Raji (cell line): ENCODE results near the gene LHX8.

Experiments
- POLR2A ChIP-seq: IDR thresholded peaks from 2 replicates; pipeline ENCODE4 v1.6.1; 2011; ENCODE audit warnings: low read depth, low read length, control low read depth; ENCODE audit not compliant: insufficient read depth

Gene LHX8

DNA sequence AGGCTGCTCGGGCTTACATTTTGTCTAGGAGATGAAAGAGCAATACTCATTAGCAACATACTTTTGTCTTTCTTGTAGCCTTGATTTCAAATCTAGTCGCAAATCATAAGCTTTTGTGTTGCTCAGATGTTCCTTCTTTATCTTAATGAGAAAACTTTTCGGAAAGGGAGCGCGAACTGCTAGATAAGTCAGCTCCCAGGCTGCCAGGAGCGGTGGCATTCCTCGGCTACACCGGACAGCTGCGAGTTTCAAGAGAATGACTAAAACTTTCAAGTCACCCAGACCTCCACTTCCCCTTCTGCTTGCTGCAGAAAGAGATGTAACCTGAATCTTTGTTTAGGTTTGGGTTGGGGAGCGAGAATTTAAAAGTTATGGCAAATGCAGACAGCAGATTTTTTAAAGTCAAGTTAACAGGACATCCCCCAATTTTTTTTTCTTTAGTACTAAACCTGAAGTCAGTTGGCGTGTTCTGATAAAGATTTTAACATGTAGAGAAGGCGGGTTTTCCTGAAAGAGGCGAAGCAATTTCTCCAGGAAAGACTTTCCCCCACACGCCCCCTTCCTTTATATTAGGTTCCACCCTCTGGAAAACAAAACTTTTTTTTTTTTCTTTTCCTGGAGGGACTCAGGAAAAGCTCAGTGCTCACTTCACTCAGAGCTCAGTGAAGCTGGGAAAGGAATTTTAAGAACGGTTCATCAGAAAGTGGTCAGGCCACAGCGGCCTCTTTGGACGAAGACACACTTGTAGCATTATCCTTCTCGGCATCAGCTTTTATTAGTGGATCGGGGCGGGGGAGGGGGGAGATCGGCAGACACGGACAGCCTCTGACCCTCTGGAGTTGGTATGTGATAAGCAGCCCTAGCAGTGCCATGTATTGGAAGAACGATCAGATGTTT is at the start of gene LHX8:
Gene LHX8, plus strand, starts transcription at position 639 of the 897 bp plus-strand sequence. CDS start 2,227 bp downstream, outside the sequence.
- no peak for TF ChIP-seq POLR2A

DNA sequence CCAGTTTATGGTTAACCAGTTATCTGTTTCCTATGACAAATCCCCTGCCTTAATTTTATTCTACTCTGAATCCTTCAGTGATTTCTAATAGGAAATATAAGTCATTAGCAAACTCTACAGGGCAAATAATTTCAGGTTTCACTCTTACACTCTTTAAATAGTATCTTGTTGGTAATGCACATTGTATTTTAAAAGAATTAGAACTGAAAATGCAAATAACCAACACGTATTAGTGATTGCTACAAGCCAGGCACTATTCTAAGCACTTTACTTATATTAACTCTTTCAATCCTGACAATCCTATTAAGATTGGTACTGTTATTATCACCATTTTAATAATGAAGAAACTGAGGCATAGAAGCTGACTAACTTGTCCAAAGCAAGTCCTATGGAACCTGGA is 48.3 kb upstream of the LHX8 start:
- TF ChIP-seq POLR2A: no peak

DNA sequence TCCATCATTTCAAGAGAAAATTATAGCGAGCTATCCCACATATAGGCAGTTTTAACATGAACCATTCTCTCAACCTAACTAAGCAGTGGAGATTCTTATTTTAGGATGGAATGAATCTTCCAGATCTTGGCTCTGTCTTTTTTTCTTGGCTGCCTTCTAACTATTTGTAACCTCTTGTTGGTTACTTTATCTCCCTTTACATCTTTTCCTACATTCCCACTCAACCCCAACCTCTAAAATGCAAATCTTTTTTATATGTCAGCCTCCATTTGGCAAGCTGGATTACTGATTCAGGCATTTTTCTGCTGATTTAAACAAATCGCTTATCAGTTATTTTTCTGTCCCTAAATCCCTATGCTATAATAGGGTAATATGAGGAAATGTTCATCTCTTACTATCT is 46.9 kb upstream of the LHX8 start:
- TF ChIP-seq POLR2A: no peak

DNA sequence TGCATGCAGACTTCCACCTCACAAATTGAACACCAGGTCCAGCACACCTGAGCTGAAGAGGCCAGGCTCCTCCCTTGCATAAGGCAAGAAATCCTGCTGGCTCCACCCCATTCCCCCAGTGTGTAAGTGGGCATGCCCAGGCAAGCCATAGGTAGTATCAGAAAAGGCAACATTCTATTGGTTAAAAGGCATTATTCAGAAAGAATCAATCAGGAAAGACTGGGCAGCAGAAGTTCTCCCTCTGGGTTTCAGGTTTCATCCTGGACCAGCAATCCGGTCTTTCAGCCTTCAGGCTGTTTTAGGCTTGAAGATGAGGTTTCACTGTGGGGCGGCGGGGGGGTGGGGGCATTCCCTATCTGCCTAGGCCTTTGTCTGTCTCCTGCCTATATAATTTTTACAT is 42.0 kb upstream of the LHX8 start:
- no peak for TF ChIP-seq POLR2A

DNA sequence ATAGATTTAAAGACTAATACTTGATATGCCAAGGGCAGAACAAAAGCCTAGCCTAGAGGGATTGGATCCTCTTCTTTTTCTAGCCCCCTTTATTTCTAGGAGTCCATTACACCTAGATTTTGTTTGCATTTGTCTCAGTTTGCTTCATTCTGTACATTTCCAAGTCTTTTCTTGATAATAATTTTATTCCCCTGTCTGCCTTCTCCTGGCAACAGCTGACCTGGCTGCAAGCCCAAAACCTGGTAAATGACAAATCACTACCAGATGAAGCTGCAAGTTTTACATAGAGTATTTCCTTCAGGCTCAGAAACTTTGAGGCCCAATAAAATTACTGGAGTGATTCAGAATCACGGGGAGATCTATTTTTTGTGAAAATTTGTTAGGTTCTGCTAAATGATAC is 36.5 kb upstream of the LHX8 start:
- TF ChIP-seq POLR2A: no peak

DNA sequence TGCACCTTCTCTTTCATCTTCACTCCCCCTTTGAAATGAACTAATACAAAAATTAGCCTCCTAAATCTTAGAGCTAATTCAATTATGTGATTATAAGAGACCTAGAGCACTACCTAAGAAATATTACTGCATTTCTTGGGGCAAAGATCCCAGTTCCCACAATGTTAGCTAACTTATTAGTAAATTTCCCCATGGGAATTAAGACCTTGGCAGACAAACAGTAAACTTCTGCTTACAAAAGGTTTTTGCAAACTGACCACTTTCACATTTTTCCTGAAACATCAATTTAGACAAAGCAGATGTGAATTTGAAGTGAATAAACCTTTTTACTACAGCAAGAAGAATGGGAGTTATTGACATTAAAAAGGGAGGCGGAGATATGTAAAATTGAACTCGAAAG is 34.6 kb upstream of the LHX8 start:
- TF ChIP-seq POLR2A: no peak

DNA sequence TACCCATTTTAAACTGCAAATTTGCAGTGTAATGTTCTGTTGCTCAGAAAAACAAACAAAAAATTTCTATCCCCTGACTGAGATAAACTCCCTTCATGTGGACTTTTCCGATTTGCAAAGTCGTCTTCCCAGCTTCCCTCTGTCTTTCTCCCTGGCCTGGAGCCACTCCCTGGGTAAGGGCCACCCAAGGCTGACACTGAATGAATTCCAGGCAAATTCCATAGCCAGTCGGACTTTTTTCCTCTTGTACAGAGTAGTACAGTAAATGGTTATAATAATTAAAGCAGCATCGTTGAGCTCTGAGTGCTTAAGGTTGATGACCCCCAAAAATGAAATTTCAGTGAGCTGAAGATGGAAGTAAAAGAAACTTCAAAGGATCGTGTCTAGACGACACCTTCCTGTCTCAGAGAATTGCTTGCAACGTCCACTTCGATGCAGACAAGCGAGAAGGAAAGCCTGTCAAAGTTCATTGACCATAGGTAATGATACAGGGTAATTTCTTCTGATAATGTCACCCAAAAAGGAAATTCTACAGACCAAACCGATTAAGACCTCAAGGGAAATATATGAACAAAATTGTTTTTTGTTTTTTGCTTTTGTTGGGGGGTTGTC is 33.6 kb upstream of the LHX8 start:
- TF ChIP-seq POLR2A: no peak

DNA sequence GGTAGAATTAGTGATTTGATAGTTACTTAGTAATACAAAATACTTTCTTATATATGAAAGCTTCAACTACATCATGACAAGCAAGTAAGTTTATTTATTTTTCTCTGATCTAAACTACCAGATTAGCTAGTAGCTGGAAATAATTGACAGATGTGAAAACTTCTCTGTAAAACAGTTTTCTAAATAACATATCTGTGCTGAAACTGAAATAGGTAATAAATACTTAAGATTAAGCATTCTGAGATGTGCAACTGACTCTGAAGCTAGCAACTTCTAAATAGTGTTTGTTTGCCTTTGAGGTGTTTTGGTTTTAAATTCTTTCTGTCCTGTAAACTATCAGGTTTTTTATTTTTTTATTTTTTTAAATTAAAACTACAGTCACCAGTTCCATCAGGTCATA is 18.5 kb upstream of the LHX8 start:
- no peak for TF ChIP-seq POLR2A

DNA sequence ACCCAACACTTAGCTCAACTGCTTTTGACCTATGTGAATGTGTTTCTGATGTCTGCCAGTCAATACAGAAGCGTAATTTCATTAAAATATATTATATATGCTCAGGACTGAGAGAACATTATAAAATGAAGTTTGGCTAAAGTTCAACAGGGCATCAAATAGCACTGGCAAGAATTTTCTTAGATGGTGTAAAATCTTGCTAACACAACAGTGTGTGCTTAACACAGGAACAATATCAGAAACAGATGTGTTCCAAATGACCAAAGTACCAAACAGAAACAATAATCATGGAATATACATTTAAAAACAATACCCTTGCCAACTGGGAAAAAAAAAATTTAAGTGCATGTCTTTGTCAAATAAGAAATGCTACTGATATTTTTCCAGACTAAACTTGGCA is 10.4 kb upstream of the LHX8 start:
- TF ChIP-seq POLR2A: no peak

DNA sequence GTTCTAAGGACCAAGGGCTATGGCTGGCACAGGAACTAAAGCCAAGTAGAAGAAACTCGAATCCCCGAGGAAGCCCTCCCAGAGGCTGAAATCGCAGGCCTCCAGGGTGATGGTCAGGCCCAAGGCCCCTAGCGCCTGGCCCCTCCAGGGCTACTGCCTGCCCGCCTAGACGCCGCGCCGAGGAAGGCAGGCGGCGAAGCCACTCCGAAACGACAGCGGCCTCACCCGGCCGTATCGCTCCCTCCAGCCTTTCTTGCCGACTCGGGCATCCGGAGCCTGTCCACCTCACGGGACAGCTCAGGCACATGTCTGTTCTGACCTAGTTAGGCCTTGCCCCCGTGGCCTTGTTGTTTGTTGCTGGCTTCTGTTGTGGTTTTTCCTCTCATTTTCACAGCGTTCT is 9.7 kb upstream of the LHX8 start:
- no peak for TF ChIP-seq POLR2A

DNA sequence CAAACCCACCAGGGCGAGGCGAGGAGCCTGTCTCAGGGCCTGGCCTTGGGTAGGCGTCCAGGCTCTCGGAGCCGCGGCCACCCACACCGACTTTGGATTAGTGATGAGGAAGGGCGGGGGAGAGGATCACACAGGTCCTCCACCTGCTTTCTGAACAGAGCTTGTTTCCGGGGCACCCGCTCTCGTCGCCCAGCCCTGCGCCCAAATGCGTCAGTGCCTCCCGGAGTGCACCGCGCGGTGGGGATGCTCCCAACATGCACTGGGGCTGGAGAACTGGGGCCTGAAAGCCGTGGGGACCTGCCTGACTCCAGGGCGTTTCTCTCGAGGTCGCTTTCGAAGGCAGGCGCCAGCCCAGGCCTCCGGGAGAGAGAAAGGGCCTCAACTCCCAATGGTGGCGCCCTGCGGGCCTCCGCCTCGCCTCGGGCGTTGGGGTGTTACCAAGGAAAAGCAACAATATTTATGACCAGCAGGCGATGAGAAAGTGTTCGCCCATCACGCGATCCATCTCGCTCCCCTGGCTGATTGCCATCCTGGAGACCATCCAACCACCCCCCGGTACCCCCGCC is 8.9 kb upstream of the LHX8 start:
- TF ChIP-seq POLR2A: no peak

DNA sequence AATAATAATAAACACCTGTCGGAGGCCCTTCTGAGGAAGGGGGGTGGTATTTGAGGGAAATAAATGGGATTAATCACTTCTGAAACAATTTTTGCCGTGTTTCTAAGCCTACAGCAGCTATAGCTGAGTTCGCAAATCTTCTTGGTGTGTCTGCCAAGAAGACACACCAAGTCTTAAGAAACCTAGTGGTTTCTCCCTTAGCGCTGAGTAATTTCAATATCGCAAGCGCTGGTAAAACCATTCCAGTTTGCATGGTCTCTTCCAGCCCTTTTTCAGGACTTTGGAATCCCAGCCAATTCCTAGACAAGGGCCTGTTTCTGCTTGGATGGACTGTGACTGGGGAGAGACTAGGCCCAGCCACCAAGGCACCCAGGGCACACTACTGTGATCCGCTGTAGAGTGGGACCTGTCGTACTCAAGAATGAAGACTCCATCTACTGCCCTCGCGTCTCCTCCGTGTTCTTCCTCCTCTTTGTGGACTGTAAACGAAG is 7.5 kb upstream of the LHX8 start:
- TF ChIP-seq POLR2A: no peak

DNA sequence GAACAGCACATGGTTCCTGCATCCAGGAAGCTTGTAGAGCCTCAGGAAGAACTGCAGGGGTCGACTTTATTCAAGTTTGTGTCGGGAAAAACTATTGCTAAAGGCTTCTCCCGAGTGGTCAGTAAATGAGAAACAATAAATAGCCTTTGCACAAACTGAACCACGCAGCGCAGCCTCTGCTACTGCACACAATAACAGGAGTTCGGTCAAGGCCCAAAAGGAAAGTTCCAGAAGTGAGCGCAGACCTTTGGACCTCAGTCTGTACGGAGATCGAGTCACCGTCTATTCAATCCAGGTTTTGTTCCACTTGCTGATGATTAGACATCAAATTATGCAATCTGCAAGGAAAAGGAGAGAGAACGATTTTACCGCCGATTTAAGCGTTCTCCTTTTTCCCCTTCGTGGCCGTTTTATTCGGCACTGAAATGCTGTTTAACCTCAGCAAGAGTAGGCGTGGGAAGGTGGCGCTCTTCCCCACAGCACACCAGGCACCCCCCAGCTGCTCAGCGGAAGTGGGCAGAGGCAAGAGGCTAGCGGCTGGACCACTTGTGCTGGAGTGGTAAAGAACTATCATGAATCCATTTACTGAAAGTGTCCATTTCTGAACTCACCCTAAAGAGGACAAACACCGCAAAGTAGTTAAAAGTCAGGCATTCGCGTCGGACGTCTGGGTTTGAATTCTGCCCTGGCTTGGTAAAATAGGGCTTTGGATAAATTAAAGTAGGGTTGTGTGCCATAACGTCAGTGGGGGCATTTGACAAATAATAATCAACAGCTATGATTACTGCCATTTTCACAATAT is 6.1 kb upstream of the LHX8 start:
- TF ChIP-seq POLR2A: no peak

DNA sequence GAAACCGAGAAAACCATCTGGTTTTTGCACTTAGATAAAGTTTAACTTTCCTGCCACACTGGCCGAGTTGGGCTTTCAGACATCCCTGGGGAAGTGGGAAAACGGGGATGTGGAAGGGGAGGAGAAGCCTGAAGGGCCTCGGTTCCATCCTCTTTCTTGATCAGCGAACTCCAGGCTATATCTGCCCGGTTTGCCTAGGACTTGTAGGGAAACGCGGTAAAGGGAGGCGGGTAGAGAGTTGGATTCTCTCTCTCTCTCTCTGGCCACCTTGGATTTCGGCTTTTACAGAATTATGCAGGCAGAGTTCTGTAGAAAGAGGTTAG is 4.6 kb upstream of the LHX8 start:
- TF ChIP-seq POLR2A: no peak
